Fibroblast of lung (primary cell): ENCODE data around the gene ZFAND2B. TPM values are rescaled to one million over a fixed set of nuclear protein-coding genes. Genes with fewer than 3 reads are reported as not detected.
"Not testable (repeated sequence)": the region's sequence is repeated elsewhere in the genome, so short reads cannot be mapped to it uniquely, and the experiment has no call there.

Experiments
- DNase-seq, 2 donors: peaks; one replicate each; pipeline versions ENCODE4 v3.0.0 to v3.0.0-alpha.2; 2010; ENCODE audit warnings: low read depth in 2 of 2
- H2AFZ ChIP-seq: 2 replicates; pipeline ENCODE4 v1.5.1; 2012; ENCODE audit warnings: low read length, control low read depth, inconsistent platforms
- H3K27ac ChIP-seq: 2 replicates; pipeline ENCODE4 v1.5.1; 2011; ENCODE audit warnings: low read length, control low read depth; ENCODE audit not compliant: insufficient read depth
- H3K27me3 ChIP-seq: 2 replicates; pipeline ENCODE4 v1.5.1; 2011; ENCODE audit warnings: mild to moderate bottlenecking, low read length; ENCODE audit not compliant: control insufficient read depth, insufficient read depth
- H3K36me3 ChIP-seq: 2 replicates; pipeline ENCODE4 v1.5.1; 2011; ENCODE audit warnings: low read length; ENCODE audit not compliant: control insufficient read depth, insufficient read depth
- H3K4me1 ChIP-seq: 2 replicates; pipeline ENCODE4 v1.5.1; 2011; ENCODE audit warnings: low read length; ENCODE audit not compliant: control insufficient read depth, insufficient read depth; ENCODE audit errors: extremely low read depth
- H3K4me2 ChIP-seq: 2 replicates; pipeline ENCODE4 v1.5.1; 2011; ENCODE audit warnings: low read length, control low read depth; ENCODE audit not compliant: insufficient read depth; ENCODE audit errors: extremely low read depth
- H3K4me3 ChIP-seq, 4 experiments: fragments of 200-600 bp in 1 of 4; sonication (generic) in 1 of 4; replicated peaks in 1 of 4; 2 replicates each; pipeline ENCODE4 v1.5.1; 2011 to 2016; ENCODE audit warnings: low read length in 4 of 4, low read depth in 3 of 4, mild to moderate bottlenecking in 3 of 4, control low read depth in 2 of 4, inconsistent platforms in 1 of 4, mixed read lengths in 1 of 4; ENCODE audit not compliant: insufficient read depth in 1 of 4; ENCODE audit errors: control extremely low read depth in 1 of 4
- H3K79me2 ChIP-seq: 2 replicates; pipeline ENCODE4 v1.5.1; 2012; ENCODE audit warnings: mild to moderate bottlenecking, low read length, inconsistent platforms; ENCODE audit not compliant: control insufficient read depth, insufficient read depth
- H3K9ac ChIP-seq: 2 replicates; pipeline ENCODE4 v1.5.1; 2011; ENCODE audit warnings: mild to moderate bottlenecking, low read length, control low read depth; ENCODE audit not compliant: insufficient read depth
- H3K9me3 ChIP-seq: 2 replicates; pipeline ENCODE4 v1.5.1; 2012; ENCODE audit warnings: low read depth, low read length; ENCODE audit not compliant: control insufficient read depth, insufficient read depth
- H4K20me1 ChIP-seq: 2 replicates; pipeline ENCODE4 v1.5.1; 2011; ENCODE audit warnings: low read length; ENCODE audit not compliant: control insufficient read depth, insufficient read depth; ENCODE audit errors: extremely low read depth
- EZH2 ChIP-seq: IDR thresholded peaks from 2 replicates; pipeline ENCODE4 v1.5.1; 2012; ENCODE audit warnings: low read length, control low read depth, mild to moderate bottlenecking; ENCODE audit errors: missing control alignments
- polyA plus RNA-seq, 2 donors: library from polyadenylated mRNA; depleted of rRNA in 1 of 2; stranded (reverse) in 1 of 2; unstranded in 1 of 2; fragments of >200 nt; gene quantifications; 2 replicates each; pipeline ENCODE4 v1.2.1, GENCODE V29; 2011 to 2012; ENCODE audit warnings: missing spikeins in 1 of 2
- total RNA-seq: library from RNA; depleted of rRNA; stranded (reverse); fragments of >200 nt; gene quantifications from 2 replicates; pipeline ENCODE4 v1.2.1, GENCODE V29; 2014
- TF ChIP-seq, protein P1 (sequence below), 2 donors: IDR thresholded peaks in 1 of 2; conservative IDR thresholded peaks in 1 of 2; 1 replicate in 1 of 2; 2 replicates in 1 of 2; pipeline ENCODE4 v1.5.1; 2011 to 2012; ENCODE audit warnings: low read length in 2 of 2, control low read depth in 1 of 2, inconsistent platforms in 1 of 2, low read depth in 1 of 2, mild to moderate bottlenecking in 1 of 2

The ZFAND2B gene
- total and polyA plus RNA-seq, 2 donors (not counting 1 experiment from before 2014, with no cell fraction given), result 26.8 to 40.0 TPM

DNA sequence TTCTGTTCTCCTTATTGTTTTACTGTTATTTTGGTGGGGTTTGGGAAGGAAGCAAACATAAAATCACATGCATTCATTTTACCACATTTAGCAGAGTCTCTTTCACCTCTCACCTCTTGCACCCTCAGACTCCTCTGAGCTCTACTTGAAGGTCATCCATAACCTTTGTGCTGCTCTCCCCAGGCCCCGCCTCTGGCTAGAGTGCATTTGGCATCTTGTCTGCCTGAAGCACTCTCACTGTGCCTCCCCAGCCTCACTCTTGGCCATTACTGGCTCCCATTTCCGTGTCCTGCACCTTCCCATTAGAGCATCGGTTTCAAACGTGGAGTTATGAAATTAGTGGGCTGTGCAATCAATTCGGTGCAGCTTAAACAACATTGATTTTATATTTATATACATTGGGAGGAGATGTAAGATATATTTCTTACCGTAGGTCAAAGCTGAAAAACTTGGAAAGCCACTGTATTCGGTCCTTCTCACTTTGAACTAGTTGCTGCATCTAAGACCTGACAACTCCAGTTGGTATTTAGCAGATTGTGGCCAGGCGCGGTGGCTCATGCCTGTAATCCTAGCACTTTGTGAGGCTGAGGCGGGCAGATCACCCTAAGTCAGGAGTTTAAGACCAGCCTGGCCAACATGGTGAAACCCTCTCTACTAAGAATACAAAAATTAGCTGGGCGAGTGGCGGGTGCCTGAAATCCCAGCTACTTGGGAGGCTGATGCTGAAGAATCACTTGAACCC, 6.9 kb upstream of the ZFAND2B start:
- H3K4me3 ChIP-seq, result no peak overlapping the region
- H3K4me1 ChIP-seq, result no peaks in the 10 kb centered on the region
- H3K9ac ChIP-seq, result no peak overlapping the region
- H2AFZ ChIP-seq, result no peak overlapping the region
- TF ChIP-seq, protein P1, sequence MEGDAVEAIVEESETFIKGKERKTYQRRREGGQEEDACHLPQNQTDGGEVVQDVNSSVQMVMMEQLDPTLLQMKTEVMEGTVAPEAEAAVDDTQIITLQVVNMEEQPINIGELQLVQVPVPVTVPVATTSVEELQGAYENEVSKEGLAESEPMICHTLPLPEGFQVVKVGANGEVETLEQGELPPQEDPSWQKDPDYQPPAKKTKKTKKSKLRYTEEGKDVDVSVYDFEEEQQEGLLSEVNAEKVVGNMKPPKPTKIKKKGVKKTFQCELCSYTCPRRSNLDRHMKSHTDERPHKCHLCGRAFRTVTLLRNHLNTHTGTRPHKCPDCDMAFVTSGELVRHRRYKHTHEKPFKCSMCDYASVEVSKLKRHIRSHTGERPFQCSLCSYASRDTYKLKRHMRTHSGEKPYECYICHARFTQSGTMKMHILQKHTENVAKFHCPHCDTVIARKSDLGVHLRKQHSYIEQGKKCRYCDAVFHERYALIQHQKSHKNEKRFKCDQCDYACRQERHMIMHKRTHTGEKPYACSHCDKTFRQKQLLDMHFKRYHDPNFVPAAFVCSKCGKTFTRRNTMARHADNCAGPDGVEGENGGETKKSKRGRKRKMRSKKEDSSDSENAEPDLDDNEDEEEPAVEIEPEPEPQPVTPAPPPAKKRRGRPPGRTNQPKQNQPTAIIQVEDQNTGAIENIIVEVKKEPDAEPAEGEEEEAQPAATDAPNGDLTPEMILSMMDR (conservative IDR thresholded peaks at IDR 0.05 in 1 of 2, IDR thresholded peaks at IDR 0.05 in 1 of 2; ENCODE audit: low read depth in 1 of 2, low read length in 2 of 2), result no peak
- no peak for TF ChIP-seq EZH2
- no peaks in the 10 kb centered on the region for H3K79me2 ChIP-seq
- H3K36me3 ChIP-seq, result no peaks in the 10 kb centered on the region
- H3K27ac ChIP-seq, result no peak overlapping the region
- H4K20me1 ChIP-seq, result no peaks in the 10 kb centered on the region
- DNase-seq, result no peak
- H3K9me3 ChIP-seq, result no peaks in the 10 kb centered on the region
- no peak overlapping the region for H3K4me2 ChIP-seq
- H3K27me3 ChIP-seq, result peaks cover 8% of the 10 kb centered on the region

DNA sequence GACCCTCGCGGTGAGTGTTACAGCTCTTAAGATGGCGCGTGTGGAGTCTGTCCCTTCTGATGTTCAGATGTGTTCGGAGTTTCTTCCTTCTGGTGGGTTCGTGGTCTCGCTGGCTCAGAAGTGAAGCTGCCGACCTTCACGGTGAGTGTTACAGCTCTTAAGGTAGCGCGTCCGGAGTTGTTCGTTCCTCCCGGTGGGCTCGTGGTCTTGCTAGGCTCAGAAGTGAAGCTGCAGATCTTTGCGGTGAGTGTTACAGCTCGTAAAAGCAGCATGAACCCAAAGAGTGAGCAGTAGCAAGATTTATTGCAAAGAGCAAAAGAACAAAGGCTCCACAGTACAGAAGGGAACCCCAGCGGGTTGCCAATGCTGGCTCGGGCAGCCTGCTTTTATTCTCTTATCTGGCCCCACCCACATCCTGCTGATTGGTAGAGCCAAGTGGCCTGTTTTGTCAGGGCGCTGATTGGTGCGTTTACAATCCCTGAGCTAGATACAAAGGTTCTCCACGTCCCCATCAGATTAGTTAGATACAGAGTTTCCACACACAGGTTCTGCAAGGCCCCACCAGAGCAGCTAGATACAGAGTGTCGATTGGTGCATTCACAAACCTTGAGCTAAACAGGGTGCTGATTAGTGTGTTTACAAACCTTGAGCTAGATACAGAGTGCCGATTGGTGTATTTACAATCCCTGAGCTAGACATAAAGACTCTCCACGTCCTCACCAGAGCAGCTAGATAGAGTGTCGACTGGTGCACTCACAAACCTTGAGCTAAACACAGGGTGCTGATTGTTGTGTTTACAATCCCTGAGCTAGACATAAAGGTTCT, 5.9 kb upstream of the ZFAND2B start:
- DNase-seq, H3K27me3 ChIP-seq, H3K4me2 ChIP-seq, H4K20me1 ChIP-seq, H3K36me3 ChIP-seq, H3K79me2 ChIP-seq, H3K27ac ChIP-seq, H3K4me3 ChIP-seq, H3K4me1 ChIP-seq, H3K9ac ChIP-seq, H3K9me3 ChIP-seq, H2AFZ ChIP-seq: not testable (repeated sequence)

DNA sequence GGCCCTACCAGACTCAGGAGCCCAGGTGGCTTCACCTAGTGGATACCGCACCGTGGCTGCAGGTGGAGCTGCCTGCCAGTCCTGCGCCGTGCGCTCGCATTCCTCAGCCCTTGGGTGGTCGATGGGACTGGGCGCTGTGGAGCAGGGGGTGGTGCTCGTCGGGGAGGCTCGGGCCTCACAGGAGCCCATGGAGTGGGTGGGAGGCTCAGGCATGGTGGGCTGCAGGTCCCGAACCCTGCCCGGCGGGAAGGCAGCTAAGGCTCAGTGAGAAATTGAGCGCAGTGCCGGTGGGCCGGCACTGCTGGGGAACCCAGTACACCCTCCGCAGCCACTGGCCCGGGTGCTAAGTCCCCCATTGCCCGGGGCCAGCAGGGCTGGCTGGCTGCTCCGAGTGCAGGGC, 5.3 kb upstream of the ZFAND2B start:
- not testable (repeated sequence) for H3K79me2 ChIP-seq, H3K9ac ChIP-seq, H3K4me3 ChIP-seq, H3K9me3 ChIP-seq, H3K36me3 ChIP-seq, H3K27me3 ChIP-seq, H4K20me1 ChIP-seq, H2AFZ ChIP-seq, H3K4me1 ChIP-seq, H3K27ac ChIP-seq, H3K4me2 ChIP-seq, DNase-seq
